ENCODE measurements around the gene CLK2.

The CLK2 gene

DNA sequence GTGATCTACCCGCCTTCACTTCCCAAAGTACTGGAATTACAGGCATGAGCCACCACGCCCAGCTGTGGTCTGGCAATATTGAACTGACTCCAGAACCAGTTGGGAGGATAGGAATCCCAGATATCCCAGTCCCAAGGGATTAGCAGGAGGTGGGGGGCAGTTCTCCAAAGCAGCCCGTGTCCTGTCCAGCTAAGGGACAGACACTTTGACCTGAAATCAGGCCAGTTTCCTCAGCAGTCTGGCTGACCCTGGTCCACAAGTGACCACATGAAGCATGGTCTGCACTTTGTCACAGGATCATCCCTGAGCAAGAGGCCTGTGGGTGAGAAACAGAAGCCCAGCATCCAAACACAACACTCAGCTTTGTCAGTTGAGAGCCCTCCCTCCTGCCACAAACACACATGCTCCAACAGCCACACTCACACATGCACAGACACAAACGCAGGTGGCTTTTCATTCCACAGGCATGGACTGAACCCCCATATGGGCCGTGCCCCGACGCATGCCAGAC lies 32.6 kb upstream of the CLK2 start:
- H3K27ac ChIP-seq: no peak overlapping the region; the same call in 1 of the 2 replicates
- TF ChIP-seq, protein P1, sequence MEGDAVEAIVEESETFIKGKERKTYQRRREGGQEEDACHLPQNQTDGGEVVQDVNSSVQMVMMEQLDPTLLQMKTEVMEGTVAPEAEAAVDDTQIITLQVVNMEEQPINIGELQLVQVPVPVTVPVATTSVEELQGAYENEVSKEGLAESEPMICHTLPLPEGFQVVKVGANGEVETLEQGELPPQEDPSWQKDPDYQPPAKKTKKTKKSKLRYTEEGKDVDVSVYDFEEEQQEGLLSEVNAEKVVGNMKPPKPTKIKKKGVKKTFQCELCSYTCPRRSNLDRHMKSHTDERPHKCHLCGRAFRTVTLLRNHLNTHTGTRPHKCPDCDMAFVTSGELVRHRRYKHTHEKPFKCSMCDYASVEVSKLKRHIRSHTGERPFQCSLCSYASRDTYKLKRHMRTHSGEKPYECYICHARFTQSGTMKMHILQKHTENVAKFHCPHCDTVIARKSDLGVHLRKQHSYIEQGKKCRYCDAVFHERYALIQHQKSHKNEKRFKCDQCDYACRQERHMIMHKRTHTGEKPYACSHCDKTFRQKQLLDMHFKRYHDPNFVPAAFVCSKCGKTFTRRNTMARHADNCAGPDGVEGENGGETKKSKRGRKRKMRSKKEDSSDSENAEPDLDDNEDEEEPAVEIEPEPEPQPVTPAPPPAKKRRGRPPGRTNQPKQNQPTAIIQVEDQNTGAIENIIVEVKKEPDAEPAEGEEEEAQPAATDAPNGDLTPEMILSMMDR (conservative IDR thresholded peaks at IDR 0.05): no peak
- no peak for TF ChIP-seq ZFX (IDR thresholded peaks at IDR 0.05)

DNA sequence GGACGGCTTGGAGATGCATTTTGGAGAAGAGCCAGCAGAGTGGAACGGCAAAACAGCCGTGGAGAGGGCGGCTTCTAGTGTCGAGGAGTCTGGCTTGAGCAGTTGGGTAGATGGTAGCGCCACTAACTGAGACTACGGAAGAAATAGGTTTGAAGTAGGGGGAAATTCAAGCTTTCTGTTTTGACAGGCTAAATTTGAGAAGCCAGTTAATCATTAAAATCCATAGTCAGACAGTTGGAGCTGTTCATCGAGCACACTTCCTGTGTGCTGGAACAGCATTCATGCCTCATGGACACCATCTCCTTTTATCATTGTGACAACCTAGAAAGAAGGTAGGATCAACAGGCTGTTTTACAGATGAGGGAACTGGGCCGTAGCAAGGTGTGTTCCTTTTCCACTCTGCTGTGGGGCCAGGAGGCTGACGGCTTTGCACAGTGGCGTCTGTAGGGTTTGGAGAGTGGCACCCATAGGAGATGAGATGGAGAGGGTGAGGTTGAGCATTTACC lies 31.3 kb upstream of the CLK2 start:
- TF ChIP-seq, protein P1 (conservative IDR thresholded peaks at IDR 0.05): no peak
- TF ChIP-seq ZFX (IDR thresholded peaks at IDR 0.05): no peak
- H3K27ac ChIP-seq: no peak overlapping the region

DNA sequence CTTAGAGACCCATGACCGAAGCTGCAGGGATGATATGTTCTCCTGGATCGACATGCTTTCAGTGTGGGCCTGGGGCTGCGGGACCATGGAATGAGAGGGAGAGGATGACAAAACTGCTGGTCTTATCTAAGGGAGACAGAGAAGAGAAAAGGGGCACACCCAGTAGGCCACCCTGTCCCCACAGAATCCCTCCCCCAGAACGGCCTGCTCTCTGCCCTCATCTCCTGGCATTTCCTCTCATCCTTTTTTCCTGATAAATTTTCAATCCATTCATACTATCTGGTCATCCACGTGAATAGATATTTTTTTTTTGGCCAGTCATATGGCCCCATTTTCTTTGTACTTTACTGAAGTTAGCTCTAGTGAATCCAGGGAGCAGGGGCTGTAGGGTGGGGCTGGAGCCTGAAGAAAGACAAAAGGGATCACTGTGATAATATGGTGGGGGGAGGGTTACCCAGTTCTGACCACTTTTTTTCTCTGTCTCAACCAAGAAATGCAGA lies 28.1 kb upstream of the CLK2 start, which contains the start of gene PKLR:
Gene PKLR, minus strand, starts transcription at position 97 of the 500 bp plus-strand sequence. Its CDS starts 43 bp downstream, at position 54.
- no peak within 1 kb of the TSS for H3K27ac ChIP-seq
- TF ChIP-seq ZFX (IDR thresholded peaks at IDR 0.05): no peak
- TF ChIP-seq, protein P1 (conservative IDR thresholded peaks at IDR 0.05): no peak

DNA sequence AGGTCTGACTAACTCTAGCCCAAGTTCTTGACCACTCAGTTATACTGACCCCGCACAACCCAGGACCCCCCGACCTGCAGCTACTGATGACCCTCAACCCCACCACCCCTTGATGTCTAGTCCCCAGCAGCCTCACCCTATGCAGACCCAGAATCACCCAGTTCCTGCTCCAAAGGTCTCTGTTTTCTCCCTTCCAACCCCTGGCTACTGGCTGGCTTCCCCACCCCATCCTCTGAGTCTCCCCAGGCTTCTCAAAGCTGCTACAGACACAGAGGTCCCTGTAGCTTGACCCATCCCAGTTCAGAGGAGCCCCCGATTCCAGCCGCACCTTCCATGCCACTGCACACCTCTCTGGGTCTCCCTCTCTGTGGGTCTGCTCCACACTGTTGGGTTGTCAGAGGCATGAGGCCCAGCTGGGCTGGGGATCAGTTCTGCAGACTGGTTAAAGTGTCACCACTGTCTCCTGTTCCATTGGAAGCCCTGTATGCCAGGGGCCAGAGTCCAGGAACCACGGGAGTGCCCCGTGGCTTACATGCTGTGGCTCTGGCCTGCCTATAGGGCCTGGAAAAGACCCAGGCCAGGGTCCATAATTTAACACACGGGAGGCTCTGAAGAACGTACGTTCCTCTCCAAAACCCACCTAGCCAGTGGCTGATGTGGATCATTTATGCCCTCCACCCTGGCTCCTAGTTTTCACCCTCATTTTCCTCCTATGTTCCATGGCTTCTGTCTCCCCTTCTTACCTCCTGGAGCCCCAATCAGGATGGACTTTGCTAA lies 27.4 kb upstream of the CLK2 start:
- no peak for TF ChIP-seq ZFX (IDR thresholded peaks at IDR 0.05)
- H3K27ac ChIP-seq: no peak overlapping the region

DNA sequence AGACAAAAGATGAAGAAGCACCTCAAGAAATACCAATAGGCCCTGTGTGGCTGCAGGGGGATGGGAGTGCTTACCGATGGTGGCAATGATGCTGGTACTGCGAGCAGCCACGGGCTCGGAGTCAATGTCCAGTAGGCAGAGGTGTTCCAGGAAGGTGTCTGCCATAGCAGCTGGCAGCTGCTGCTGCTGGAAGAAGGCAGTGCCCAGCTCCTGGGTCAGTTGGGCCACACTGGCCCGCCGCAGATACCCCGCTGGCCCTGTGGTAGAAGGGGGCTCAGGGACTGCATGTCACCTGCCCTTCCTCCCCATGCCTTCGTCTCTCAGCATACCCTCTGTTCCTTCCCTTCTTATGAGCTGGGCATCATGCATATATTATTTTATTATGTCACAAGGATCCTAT lies 26.7 kb upstream of the CLK2 start:
- no peak for TF ChIP-seq ZFX (IDR thresholded peaks at IDR 0.05)
- TF ChIP-seq, protein P1 (conservative IDR thresholded peaks at IDR 0.05): no peak
- no peak overlapping the region for H3K27ac ChIP-seq

DNA sequence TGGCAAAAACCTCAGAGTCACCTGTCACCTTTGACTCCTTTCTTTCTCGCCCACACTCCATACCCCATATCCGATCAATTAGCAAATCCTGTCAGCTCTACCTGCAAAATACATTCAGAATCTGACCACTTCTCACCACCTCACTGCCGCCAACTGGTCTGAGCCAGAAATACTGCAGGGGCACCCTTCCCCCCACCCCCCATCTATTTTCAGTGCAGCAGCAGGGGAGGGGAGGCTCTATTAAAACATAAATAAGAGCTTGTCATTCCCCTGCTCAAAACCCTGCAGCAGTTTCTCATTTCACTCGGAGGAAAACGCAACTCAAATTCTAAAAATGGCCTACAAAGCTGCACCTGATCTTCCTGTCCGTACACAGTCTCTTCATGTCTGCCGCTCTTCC lies 24.1 kb upstream of the CLK2 start:
- no peak overlapping the region for H3K27ac ChIP-seq
- no peak for TF ChIP-seq ZFX (IDR thresholded peaks at IDR 0.05)
- TF ChIP-seq, protein P1 (conservative IDR thresholded peaks at IDR 0.05): no peak

DNA sequence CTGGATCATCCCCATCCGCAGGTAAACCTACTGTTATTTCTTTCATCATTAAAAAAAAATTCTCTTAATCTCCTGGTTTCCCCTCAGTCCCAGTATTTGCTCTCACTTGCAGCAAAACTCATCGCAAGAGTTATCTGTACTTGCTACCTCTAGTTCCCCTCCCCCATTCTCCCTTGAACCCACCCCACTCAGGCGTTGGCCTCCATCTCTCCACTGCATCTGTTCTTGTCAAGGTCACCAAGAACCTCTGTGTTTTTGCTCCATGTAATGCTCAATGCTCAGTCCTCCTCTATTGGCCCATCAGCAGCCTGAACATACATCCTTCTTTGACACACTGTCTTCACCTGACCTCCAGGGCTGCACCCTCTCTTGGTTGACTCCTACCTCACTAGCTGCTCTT lies 23.4 kb upstream of the CLK2 start:
- H3K27ac ChIP-seq: no peak overlapping the region
- TF ChIP-seq ZFX (IDR thresholded peaks at IDR 0.05): no peak
- TF ChIP-seq, protein P1 (conservative IDR thresholded peaks at IDR 0.05): no peak

Measured in C4-2B (cell line).